CD4-positive, alpha-beta T cell treated with Interleukin-15 for 4 hours (primary cell): ENCODE results near the gene MERTK.

Experiments used
- DNase-seq: peaks from one replicate; pipeline ENCODE4 v3.0.0-alpha.2; 2020; ENCODE audit warnings: low spot score

MERTK gene

GRCh38 chr2:111981666-111982065 lies 83.3 kb downstream of the MERTK start:
- DNase-seq = no peak

- DNase-seq = no peak
Observed at GRCh38 chr2:111982822-111983221, 84.4 kb downstream of the MERTK start.

GRCh38 chr2:111983478-111984212 lies 85.2 kb downstream of the MERTK start:
- DNase-seq = no peak

GRCh38 chr2:111984213-111984604 lies 85.8 kb downstream of the MERTK start:
- DNase-seq = no peak

- DNase-seq = no peak
Observed at GRCh38 chr2:111985514-111985913, 87.1 kb downstream of the MERTK start.

GRCh38 chr2:111986116-111986900 lies 87.9 kb downstream of the MERTK start:
- DNase-seq = no peak

GRCh38 chr2:111990375-111990774 lies 92.0 kb downstream of the MERTK start:
- DNase-seq = no peak

GRCh38 chr2:111990856-111991255 lies 92.4 kb downstream of the MERTK start:
- no peak for DNase-seq

- DNase-seq = no peak
Observed at GRCh38 chr2:111994042-111994441, 95.6 kb downstream of the MERTK start.

- no peak for DNase-seq
Observed at GRCh38 chr2:111995148-111995547, 96.7 kb downstream of the MERTK start.

- DNase-seq = no peak
Observed at GRCh38 chr2:111999809-112000208, 101.4 kb downstream of the MERTK start.

GRCh38 chr2:112000399-112001135 lies 102.2 kb downstream of the MERTK start:
- DNase-seq = no peak

GRCh38 chr2:112001136-112001715 lies 102.8 kb downstream of the MERTK start:
- no peak for DNase-seq

- DNase-seq = no peak
Observed at GRCh38 chr2:112001942-112002341, 103.5 kb downstream of the MERTK start.

GRCh38 chr2:112003576-112004252 lies 105.3 kb downstream of the MERTK start:
- no peak for DNase-seq

GRCh38 chr2:112004253-112004645 lies 105.8 kb downstream of the MERTK start:
- peak; percentile 6 for DNase-seq

- no peak for DNase-seq
Observed at GRCh38 chr2:112005406-112006075, 107.1 kb downstream of the MERTK start.

- no peak for DNase-seq
Observed at GRCh38 chr2:112006076-112006410, 107.6 kb downstream of the MERTK start.

- no peak for DNase-seq
Observed at GRCh38 chr2:112007493-112007892, 109.1 kb downstream of the MERTK start.

GRCh38 chr2:112008910-112009485 lies 110.6 kb downstream of the MERTK start:
- DNase-seq = no peak

- no peak for DNase-seq
Observed at GRCh38 chr2:112010751-112011150, 112.3 kb downstream of the MERTK start.
